DOHH2 (cell line): ENCODE results near the gene KCNC1.

Source experiments
- CTCF ChIP-seq: fragments of 200-600 bp; sonication (generic); IDR thresholded peaks from one replicate; pipeline ENCODE4 v1.5.1; 2014; ENCODE audit warnings: antibody characterized with exemption, mild to moderate bottlenecking, low read depth, low read length; ENCODE audit not compliant: poor library complexity, severe bottlenecking
- EZH2phosphoT487 ChIP-seq: fragments of 200-600 bp; sonication (generic); IDR thresholded peaks from 2 replicates; pipeline ENCODE4 v1.6.1; 2017; ENCODE audit warnings: borderline replicate concordance, mild to moderate bottlenecking, antibody characterized with exemption, low read length, moderate library complexity, mixed read lengths

- TF ChIP-seq CTCF: no peak
- no peak for TF ChIP-seq EZH2phosphoT487
Observed at GRCh38 chr11:17774232-17775034, 39.9 kb downstream of the KCNC1 start.
